Measurements from ENCODE around the gene DNAH1.

Gene DNAH1

DNA sequence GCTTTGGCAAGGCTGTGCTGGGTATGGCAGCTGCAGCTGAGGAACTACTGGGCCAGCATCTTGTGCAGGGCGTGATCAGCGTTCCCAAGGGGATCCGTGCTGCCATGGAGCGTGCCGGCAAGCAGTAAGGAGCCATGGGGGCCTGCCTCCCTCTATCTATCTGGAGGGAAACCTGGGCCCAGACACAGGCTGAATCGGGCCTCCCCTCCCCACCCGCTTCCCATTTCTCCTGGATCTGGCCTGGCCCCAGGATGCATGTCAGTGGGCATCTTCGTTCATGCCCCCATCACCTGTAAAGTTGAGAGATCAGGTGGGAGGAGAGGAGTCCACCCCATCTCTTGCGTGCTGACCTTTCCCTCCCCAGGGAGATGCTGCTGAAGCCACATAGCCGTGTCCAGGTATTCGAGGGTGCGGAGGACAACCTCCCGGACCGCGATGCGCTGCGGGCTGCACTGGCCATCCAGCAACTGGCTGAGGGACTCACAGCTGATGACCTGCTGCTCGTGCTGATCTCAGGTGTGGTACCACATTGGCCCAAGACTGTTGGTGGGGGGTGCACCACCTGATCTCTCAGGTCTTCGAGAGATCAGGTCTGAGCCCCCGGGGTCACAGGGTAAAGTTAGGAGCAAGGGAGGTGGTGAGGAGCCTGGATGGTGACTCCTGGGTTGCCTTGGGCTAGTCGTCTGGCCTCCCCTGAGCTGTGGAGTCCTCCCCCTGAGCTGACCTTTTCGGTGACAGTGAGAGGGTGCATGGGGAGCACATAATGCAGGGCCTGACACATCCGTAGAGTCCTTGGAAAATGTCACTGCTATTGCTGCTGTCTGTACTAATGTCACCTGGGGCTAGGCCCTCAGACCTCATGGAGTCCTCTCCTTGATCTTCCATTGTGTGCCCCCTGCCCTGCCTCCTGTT, 25.3 kb upstream of the DNAH1 start:
- no peak for DNase-seq (ENCODE audit: low read depth in 1 of 2, low spot score in 1 of 2)

- DNase-seq (ENCODE audit: low read depth in 1 of 2, low spot score in 1 of 2): no peak
Measured at GRCh38 chr3:52291508-52292181, 24.5 kb upstream of the DNAH1 start.

DNA sequence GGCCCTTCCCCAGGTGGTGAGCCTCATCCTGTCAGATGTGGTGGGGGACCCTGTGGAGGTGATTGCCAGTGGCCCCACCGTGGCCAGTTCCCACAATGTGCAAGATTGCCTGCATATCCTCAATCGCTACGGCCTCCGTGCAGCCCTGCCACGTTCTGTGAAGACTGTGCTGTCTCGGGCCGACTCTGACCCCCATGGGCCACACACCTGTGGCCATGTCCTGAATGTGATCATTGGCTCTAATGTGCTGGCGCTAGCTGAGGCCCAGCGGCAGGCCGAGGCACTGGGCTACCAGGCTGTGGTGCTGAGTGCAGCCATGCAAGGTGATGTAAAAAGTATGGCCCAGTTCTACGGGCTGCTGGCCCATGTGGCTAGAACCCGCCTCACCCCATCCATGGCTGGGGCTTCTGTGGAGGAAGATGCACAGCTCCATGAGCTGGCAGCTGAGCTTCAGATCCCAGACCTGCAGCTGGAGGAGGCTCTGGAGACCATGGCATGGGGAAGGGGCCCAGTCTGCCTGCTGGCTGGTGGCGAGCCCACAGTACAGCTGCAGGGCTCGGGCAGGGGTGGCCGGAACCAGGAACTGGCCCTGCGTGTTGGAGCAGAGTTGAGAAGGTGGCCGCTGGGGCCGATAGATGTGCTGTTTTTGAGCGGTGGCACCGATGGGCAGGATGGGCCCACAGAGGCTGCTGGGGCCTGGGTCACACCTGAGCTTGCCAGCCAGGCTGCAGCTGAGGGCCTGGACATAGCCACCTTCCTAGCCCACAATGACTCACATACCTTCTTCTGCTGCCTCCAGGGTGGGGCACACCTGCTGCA, 23.7 kb upstream of the DNAH1 start:
- DNase-seq (ENCODE audit: low read depth in 1 of 2, low spot score in 1 of 2): no peak

GRCh38 chr3:52293491-52294319, 22.4 kb upstream of the DNAH1 start:
- DNase-seq (ENCODE audit: low read depth in 1 of 2, low spot score in 1 of 2): no peak

DNA sequence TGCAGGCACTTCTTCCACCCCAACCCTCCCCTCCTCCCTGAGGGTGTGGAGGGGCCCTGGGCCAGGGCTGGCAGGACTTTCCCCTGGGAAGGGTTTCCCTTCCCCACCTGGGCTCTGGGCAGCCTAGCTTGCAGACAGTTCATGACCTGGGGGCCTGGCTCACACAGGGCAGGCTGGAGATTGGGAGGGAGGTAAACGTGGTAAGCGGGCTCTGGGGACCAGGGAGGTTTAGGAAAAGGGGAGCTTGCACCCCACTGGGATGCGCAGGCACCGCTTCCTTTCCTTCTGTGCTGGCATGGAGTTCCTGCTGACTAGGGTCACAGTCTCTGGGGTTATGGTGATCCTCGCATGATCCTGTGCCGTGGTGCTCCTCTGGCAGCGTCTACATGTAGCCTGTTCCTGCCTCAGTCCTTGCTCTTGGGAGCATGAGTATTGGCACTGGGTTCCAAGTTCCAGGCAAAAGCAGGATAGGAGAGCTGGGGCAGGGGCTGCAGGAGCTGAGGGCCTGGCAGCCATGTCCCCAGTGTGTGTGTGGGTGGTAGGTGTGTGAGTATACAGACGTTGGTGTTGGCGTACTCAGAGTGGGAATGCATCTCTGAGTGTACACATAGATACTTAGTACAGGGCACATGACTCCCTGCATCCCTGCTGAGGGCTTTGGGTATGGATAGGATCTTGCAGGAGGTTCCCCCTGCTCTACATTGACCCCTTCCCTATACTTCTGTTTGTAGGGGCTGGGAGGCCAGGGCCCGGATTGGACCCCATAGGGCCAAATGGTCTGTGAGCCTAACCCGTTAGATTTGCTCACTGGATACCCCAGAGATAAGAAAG, 21.6 kb upstream of the DNAH1 start:
- DNase-seq (ENCODE audit: low read depth in 1 of 2, low spot score in 1 of 2): no peak

DNA sequence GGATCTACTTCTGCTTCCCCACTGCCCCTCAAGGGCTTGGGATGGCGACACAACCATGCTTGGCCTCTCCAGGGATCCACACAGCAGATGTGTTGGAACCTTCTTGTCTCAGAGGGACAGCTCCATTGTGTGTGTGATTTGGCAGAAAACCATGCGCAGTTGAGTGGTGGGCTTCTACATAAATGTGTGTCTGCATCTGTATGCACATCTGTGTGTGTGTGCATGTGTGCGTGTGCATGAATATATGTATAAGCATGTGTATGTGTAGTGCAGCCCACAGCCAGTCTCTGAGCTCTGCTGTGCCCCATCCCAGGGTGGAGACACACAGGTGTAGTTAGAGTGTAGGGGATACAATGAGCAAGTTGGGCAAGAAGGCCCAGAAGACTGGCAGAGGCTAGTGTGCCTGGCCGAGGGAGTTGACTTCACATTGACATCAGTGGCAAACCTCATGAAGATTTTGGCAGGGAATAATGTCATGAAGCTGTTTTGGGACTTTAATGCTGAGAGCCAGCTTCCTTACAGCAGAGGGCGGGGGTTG, 20.4 kb upstream of the DNAH1 start:
- no peak for DNase-seq (ENCODE audit: low read depth in 1 of 2, low spot score in 1 of 2)

- no peak for DNase-seq (ENCODE audit: low read depth in 1 of 2, low spot score in 1 of 2)
Measured at GRCh38 chr3:52297242-52298148, 18.6 kb upstream of the DNAH1 start.

DNA sequence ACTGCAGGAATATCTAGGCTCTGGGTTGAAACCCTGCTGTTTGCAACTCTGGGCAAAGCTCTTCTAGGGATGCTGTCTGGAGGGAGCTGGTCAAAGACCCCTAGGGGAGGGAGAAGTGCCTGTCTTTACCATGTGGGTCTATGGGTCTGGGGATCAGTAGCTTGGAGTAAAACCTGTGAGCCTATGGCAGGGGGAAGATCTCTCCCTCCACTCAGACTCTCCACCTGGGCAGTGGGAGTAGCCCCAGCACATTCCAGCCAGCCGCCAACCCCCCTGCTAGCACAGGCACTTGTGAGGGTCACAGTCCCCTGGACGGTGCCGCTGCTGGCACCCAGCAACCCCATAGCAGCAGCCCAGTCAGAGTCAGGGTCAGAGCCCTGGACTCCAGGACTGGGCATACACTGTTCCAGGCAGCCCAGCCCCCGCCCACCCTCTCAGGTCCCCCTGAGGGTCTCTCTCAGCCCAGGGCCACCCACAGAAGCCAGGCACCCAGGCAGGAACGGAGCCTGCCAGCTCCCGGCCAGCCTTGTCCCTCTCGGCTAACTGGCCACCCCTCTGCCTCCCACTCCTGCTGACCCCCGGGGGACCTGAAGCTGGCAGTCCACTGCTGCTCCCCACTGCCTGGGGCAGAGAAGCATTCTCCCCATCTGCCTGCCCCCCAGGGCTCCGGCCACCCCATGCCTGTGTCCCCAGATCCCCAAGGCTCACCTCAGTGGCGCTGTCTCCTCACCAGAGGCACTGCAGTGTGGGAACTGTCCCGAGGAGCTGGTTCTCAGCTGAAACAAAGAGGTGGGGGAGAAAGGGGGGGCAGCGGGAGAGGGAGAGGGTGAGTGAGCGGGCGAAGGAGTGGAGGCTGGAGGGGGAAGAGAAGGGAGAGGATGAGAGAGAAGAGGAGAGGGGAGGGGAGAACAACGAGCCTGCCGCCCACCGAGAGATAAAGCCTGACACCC, 17.7 kb upstream of the DNAH1 start:
- DNase-seq (ENCODE audit: low read depth in 1 of 2, low spot score in 1 of 2): no peak

GRCh38 chr3:52299247-52299878, 16.8 kb upstream of the DNAH1 start:
- DNase-seq (ENCODE audit: low read depth in 1 of 2, low spot score in 1 of 2): no peak

GRCh38 chr3:52299879-52300611, 16.1 kb upstream of the DNAH1 start:
- DNase-seq (ENCODE audit: low read depth in 1 of 2, low spot score in 1 of 2): no peak

DNA sequence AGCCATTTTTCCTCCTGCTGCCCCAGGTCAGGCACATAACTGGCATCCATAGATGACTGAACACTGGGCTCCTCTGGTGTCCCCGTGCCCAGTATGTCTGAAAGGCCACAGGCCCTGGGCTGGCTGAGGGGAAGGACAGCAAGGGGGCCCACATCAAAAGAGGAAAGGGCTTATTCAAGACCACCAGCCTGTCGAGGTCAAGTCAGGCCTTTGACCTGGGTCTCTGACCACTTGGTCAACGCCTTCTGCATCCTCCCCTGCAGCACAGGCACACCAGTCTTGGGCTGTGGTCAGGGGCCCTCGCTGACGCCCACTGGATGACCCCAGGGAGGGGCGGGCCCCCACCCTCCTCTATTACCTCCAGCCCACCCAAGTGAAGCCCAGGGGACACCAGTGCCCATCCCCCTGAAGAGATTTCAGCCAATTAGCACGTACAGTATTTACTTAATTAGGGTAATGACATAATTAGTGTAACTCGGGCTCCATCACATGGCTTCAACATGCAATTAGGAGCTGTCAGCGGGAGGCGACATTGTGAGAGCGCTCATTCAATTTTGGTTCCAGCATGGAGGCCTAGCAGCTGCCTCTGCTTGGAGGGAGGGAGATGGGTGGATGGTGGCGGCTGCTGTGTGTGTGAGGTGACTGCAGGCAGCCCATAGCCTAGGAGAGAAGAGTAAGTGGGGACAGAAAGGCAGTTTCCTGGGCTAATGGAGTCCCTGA, 13.5 kb upstream of the DNAH1 start:
- no peak for DNase-seq (ENCODE audit: low read depth in 1 of 2, low spot score in 1 of 2)

GRCh38 chr3:52303811-52304210, 12.3 kb upstream of the DNAH1 start:
- DNase-seq (ENCODE audit: low read depth in 1 of 2, low spot score in 1 of 2): no peak

- DNase-seq (ENCODE audit: low read depth in 1 of 2, low spot score in 1 of 2): no peak
Measured at GRCh38 chr3:52305926-52306325, 10.2 kb upstream of the DNAH1 start.

DNA sequence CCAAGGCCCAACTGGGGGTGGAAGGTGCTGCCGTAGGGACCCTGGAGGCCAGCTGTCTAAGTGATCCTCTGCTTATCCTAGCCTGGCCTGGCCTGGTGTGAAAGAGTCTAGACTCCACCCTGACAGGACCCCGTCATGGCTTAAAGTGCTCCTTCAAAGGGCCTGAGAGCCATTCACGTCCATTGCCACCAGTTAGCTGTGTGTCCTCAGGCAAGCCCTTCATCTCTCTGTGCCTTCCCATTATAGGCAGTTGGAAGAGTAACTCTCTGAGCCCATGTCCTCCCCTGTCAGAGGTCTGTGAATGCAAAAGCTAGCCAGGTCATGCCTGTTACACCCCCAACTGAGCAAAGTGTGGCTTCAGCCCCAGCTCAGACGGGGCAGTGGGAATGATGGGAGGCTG, 9.1 kb upstream of the DNAH1 start:
- DNase-seq (ENCODE audit: low read depth in 1 of 2, low spot score in 1 of 2): no peak

DNA sequence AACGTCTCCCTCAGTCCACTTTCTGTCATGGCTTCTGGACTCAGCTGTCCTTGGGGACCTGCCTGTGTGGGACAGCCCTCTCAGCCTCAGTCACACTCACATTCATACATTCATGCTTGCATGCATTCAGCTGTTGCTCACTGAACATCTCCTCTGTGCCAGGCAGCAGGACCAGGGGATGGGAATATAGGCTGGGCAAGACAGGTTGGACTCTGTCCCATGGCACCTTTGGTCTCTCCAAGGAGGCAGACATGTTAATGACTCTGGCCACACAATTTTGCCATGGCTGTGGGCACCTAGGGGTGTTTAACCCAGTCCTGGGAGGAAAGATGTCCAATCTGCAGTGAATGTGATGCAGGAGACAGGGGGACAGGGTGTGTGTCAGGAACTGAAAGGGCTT, 7.8 kb upstream of the DNAH1 start:
- no peak for DNase-seq (ENCODE audit: low read depth in 1 of 2, low spot score in 1 of 2)
